HS-5 (cell line): ENCODE data around the gene ATP1A3.
"Not testable (repeated sequence)": the region's sequence is repeated elsewhere in the genome, so short reads cannot be mapped to it uniquely, and the experiment has no call there.

Experiments
- DNase-seq: peaks from one replicate; pipeline ENCODE4 v3.0.0-alpha.2; 2012; ENCODE audit warnings: low read depth

Gene ATP1A3

DNA sequence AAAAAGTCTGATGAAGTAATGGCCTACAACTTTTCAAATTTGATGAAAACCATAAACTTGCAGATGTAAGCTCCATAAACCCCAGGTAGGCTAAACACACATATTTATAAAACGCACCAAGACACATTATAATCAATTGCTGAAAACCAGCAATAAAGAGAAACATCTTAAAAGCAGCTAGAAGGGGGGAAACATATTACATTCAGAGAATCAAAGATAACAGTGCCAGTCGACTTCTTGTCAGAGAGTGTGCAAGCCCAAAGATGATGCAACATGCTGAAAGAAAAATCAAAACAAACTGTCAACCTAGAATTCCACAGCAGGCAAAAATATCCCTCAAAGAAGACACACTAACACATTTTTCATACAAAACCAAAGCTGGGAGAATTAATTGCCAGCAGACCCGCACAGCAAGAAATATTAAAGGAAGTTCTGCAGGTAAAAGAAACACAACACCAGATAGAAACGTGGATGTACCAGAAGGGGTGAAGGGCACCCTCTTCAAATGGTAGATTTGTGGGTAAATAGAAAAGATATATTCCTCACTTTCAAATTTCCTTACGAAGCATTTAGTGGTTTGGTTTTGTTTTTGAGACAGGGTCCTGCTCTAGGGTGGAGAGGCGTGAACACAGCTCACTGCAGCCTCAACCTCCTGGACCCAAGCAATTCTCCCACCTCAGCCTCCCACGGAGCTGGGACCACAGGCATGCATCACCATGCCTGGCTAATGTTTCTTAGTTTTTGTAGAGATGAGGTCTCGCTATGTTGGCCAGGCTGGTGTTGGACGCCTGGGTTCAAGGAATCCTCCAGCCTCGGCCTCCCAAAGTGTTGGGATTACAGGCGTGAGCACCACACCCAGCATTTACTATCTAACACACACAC, 16.5 kb upstream of the ATP1A3 start:
- no peak for DNase-seq

DNA sequence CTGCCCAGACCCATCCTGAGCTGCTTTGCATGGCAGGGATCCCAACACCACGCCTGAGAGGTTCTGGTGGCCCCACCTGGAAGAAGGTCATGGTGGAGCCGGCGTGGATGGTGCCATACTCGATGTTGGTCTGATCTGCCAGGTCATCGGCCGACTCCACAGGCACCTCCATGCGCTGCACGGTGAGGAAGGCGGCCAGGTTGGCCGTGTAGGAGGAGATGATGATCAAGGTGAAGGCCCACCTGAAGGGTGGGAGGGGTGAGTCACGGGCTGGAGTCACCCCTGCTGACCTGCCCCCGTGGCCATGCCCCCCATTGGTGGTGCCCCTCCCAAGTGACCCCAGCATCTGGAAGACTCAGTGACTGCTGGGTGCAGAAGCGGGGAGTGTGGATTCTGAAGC, 12.5 kb upstream of the ATP1A3 start:
- no peak for DNase-seq

DNA sequence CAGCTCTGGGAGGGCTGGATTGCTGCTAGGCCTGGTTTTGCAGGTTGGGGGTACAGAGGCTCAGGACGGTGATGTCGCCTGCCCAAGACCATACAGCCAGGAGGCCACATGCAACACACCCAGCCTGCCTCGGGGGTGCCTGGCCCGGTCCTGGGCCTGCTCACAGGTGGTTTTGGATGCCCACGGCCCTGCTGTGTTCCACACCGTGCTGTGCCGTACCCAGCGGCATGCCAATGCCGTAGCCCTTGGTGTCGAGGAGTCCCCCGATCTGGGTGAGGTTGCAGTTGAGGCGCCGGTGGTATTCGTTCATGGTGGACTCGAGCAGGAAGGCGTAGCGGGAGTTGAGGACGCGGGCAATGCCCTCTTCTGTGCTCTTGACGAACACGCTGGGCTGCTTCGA, 11.5 kb upstream of the ATP1A3 start:
- DNase-seq, result no peak

DNA sequence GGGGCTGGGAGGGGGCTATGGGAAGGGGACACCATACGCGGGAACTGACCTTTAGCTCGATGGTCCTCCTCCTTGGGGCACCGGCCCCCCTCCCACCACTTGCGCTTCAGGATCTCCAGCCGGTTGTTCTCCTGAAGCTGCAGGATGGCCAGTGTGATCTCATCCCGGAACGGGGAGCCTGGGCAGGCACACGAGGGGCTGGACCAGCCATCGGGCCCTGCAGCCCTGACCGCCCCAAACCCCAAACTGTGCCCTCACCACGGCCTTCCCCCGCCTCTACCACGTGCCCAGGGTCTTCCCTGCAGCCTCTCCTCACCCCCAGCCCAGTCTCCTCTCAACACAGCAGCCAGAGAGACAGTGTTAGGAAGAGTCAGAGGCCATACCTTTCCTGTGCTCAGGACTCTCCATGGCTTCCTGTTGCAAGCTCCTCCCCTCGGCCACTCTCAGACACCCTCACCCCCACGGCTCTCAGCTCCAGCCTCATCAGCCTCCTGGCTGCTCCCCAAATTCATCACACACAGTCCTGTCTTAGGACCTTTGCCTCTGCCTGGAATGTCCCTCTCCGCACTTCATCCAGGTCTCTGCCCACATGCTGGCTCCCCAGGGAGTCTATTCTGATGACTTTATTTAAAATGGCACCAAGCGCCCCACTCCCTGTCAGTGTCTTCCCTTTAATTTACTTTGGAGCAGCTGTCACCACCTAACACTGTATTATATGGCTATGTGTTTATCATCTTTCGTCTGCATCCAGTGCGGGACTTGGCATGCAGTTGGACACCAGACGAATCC, 9.7 kb upstream of the ATP1A3 start:
- DNase-seq, result no peak

DNA sequence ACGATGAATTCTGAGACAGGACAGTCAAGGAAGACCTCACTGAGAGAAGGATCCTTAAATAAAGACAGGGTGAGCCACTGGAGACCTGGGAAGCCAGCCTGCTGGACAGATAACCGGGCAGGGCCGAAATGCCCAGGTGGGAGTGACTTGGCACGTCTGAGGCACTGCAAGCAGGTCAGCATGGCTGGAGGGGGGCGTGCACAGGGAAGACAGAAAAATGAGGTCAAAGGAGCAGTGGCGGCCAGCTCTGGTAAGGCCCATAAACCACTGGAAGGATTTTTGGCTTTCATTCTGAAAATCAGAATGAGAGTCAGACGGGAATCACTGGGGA, 5.8 kb upstream of the ATP1A3 start:
- no peak for DNase-seq

DNA sequence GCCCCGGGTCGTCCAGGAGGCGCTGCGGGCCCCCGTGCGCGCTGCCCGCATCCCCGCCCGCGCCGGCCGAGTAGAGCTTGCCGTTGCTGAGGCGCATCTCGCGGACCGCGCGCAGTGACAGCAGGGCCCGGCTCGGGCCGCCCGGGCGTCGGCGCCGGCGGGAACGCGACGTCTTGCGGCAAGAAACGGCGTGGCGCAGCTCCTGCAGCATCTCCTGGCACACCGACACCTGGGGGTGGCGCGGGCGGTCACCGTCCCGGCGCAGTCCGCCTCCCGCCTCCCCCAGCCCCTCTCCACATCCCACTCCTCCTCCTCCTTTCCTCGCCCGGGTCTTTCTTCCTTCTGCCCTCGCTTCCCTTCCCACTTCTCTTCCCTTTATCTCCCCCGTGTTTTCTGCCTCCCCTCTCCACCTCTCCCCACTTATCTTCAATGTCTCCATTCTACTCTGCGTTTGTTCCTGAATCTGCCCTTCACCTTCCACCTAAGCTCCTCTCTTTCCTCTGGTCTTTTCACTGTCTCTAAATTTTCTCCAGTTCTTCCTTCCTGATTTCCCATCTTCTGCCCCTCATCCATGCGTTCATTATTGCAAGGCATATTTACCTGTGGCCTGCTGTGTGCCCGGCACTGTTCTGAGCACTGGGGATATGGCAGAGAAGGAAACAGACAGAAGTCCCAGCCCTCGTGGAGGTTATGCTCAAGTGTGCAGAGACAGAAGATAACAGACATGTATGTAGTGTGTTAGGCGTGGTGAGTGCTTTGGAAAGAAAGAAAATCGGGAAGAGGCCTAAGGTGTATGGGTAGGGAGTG, 5.2 kb upstream of the ATP1A3 start:
- DNase-seq, result no peak

DNA sequence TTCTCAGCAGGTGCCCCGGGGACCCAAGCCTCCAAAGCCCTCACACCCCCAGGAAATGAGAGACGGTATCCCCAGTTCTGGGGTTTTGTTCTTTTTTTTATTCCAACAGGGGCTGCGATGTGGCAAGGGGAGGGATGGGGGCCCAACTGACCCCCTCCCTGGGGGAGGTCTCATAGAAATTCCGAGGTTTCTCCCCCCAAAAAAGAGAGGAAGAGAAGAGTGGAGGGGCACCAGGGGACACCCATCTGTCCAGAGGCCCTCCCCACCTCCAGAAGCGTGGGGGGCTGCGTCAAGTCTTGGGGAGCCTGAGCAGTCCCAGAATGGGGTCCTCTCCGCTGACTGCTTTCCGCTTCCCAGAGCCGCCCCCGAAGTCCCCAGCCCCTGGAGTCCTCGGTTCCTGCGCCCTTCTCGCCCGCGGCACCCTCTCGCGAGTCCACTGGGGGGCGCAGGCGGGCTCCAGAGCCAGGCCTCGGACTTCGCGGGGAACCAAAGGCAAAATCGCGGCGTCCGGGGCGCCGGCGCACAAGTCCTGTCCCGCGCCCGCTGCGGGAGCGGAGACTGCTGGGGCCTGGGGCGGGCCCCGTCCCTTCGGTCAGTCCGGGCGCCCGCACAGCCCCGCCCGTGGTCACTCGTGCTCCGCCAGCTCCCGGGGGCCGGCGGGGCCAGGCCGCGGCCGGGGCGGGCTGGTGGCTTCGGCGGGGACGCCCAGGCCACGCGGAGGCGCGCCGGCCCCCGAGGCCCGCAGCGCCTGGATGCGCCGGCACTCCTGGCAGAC, 4.4 kb upstream of the ATP1A3 start:
- DNase-seq, result no peak

DNA sequence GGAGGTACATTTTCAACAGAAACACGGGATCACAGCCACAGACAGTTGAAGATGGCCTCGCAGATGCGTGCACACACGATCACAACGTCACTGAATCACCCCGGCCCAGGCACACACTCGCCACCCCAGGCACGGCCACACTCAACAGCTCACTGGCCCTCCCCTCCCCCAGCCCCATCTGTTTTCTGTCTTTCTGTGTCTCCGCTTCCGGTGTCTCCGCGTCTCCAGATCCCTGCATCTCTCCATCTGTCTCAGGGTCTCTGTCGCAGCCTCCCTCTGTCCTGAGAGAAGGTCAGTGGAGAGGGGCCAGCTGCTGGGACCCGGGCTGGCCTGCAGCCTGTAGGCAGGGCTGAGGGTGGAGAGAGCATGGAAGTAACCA, 3.8 kb upstream of the ATP1A3 start:
- DNase-seq, result no peak

DNA sequence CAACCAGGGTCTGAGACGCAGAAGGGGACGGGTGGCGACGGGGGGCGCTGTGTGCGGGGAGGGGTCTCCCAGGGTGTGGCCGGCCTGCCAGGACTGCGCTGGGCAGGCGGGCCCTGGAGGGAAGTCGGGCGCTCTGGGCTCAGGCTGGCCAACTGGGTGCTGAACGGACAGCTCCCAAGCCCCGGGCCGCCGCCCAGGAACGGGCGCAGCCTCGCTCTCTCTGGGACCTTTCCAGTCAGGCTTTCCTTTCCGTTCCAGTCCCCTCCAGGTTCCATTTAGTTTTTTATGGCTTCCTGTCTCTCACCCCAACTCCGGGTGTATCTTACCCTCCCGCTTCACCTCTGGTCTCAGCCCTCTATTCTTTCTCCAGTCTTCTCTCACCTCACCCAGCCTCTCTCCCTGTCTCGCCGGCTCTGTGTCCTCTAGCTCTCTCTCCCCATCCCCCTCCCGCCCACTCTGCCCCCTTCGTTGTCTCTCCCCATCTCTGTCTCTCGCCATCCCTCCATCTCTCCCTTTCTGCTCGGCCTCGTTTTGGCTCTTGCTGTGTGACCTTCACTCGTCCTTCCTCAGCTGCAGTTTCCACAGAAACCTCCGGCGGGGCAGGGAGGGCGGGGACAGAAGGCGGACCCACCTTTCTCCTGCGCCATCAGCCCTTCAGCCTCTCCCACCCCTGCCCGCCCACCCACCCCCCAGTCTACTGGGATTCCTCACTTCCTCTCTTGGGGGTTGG, 3.3 kb upstream of the ATP1A3 start:
- DNase-seq, result no peak

DNA sequence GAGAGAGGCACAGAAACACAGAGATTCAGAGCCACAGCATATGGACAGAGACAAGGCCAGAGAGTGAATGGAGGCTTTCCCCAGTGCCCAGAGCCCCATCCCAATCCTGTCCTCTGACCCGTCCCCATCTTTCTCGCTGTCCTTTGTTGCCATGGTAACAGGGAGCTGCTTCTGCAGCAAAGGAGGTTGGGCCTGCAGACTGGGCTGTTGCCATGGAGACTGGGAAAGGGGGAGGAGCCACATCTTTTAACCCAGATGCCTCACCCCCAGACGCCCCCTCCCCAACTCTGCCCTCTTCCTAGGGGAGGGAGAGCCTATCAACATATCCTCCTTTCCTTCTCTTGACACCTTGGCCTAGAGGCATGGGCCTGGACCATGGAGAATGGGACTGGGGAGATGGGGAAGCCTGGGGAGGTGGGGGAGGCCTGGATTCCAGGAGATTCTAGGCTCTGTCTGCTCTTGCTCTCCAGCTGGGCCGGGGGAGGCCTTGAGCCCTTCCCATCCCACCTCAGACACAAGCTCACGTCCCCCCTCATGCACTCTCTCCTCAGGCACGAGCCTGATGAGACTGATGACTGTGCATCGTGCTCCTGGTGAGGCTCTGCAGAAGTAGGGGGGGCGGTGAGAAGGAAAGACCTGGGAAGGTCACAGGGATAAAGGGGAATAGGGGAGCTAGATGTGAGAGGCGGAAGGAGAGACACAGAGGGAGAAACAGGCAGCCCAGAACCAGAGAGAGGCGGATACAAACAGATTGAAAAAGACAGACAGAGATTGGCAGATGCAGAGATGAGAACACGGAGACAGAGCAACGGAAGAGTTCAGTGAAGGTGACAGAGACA, 2.1 kb upstream of the ATP1A3 start:
- no peak for DNase-seq

DNA sequence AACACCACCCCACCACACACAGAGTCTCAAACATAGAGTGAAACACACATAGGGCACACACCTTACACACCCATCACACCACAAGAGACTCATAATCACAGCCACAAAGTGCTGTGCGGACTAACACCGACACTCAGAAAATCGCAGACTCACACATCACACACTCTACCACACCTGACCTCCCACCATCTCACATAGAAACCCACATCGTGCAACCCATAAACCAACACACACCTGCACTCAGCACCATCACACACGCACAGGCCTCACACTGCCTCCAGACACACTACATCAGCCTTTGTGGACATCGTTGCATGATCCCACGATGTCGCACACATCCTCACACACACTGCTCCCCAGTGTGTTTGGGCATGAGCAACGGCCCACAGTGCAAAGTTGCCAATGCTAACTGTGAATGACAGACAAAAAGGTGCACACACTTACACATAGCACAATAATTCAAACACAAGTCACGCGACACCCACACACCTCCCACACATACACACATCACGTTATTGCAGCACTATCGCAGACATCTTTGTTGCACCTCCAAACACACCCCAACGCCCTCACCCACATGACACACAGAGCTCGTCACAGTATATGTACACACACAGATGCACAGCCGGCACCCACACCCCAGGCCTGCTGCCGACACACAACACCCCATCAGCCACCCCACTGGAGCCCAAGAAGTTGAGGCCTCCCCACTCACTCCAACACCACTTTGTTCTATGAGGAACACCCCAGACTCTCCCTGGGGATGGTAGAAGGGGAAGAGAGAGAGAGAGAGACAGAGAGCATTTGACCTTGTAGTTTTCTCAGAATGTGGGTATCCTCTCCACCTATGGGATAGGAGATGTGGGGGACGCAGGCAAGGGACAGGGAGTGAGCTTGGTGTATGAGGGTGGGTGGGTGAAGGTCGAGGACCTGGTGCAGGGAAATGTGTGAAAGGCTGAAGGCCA, 1.2 kb upstream of the ATP1A3 start:
- DNase-seq, result no peak

DNA sequence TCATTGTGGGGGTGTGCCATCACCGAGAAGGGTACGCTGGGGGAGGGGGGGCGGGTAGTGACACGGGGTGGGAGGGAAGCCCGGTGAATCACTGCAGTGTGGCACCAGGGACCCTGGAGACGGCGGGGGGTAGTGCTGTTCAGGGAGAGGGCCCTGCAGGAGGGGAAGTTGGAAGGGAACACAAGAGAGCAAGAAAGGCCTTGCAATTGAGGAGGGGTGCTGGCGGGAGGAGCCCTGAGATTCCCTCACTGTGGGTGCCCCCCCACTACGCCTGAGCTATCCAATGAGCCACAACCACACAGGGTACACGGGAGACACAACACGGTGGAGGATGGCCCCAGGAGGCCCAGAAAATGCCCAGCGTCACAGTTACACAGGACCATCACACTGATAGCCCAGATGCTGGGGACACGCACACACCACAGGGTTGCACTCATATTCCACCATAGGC, 516 bp upstream of the ATP1A3 start:
- DNase-seq, result no peak

DNA sequence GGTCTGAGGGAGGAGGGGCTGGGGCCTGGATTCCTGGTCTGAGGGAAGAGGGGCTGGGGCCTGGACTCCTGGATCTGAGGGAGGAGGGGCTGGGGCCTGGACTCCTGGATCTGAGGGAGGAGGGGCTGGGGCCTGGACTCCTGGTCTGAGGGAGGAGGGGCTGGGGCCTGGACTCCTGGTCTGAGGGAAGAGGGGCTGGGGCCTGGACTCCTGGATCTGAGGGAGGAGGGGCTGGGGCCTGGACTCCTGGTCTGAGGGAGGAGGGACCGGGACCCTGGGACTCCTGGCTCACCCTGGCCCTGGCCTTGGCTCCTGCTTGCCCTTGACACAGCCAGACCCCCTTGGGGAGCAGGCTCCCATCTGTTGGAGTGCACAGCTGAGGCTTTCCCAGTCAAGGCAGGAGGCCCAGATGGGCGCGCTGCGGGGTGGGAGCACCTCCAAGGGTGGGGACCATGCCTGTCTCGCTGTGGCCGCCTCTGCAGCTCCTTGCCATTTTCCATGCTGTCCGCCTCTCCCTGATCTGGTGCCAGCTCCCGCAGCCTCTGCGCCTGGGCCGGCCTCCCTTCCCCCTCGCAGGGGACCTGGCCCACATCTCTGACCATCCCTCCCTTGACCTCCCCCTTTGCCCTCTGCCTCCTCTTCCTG, 2.0 kb downstream of the ATP1A3 start:
- DNase-seq, result not testable (repeated sequence)

DNA sequence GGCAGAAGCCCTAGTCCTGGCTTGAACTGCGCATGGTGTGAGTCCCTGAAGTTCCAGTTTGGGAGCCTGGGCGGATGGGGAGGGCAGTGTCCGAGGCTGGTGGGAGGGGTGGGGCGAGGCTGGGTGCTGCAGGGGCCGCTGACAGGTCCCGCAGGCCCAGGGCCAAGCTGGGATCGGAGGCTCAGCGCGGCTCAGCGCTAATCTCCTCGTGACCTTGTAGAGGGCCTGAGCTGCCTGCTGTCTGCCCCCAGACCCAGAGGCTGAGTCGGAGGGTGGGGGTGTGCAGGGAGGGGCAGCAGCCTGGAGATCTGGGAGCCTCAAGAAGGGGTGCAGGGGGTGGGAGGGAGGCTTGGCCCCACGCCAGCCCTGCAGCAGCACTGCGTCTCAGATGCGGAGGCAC, 3.0 kb downstream of the ATP1A3 start:
- DNase-seq, result no peak

DNA sequence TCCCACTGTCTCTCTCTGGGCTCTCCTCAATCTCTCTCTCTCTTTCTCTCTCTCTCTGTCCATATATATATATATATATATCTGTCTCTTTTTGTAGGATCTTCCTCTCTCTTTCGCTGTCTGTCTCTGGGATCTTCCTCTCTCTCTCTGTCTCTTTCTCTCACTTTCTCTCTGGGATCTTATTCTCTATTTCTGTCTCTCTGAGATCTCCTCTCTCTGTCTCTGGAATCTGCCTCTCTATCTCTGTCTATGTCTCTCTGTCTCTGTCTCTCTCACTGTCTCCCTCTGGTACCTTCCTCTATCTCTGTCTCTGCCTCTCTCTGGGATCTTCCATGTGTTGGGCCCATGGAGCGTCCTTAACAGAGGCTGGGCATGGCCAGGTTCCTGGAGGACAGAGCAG, 3.4 kb downstream of the ATP1A3 start:
- DNase-seq, result no peak

DNA sequence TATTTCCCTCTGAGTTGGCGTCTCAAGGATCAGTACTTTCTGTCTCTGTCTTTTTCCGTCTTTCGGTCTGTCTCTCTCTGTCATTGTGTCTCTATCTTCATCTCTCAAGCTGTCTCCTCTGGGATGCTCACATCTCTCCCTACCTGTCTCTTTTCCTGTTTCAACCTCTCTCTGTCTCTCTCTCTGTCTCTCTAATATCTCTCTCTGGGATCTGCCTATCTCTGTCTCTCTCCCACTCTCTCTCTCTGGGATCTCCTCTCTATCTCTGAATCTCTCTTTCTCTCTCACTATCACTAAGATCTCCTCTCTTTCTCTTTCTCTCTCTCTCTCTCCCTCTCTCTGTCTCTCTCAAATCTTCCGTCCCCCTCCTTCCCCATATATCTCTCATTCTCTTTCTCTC, 4.0 kb downstream of the ATP1A3 start:
- no peak for DNase-seq

DNA sequence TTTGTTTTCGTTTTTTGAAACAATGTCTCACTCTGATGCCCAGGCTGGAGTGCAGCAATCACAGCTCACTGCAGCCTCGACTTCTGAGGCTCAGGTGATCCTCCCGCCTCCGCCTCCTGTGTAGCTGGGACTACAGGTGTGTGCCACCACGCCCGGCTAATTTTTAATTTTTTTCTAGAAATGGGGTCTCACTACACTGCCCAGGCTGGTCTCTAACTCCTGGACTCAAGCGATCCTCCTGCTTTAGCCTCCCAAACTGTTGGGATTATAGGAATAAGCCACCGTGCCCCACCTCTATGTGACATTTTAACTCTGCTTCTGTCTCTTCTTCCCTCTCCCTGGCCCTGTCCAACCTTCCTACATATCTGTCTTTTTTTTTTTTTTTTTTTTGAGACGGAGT, 5.1 kb downstream of the ATP1A3 start:
- DNase-seq, result no peak

DNA sequence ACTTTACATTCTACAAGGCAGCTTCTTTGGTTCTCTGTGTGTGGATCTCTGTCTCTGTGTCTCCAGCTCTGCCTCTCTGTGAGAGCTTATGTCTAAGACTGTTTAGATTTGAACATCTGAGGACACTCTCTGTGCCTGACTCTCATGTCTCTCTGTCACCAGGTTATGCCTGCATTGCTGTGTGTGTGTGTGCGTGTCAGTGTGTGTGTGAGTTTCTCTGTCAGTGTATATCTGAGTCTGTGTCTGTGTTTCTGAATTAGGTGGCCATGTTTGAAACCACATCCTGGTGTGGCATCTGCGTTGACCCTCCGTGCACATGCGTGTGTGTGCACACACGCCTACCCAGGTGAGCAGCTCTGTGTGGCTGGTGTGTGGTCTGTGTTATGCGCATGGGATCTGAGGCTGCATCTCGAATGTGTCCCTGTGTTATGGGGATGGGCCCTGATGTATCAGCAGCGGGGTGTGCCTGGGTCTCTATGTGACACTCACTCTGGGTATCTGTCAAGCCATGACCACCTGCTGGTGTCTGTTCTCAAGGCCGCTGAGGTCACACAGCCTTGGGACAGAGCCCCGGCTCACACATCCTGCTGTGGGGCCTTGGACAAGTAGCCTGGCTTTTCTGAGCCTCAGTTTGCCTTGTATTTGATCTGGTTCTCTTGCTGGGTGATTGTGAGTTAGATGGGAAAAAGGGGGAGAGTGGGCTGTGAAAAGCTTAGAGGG, 6.7 kb downstream of the ATP1A3 start:
- no peak for DNase-seq
